Tibial nerve (tissue), 4 donors: ENCODE measurements around the gene RASSF8. TPM values are rescaled to one million over a fixed set of nuclear protein-coding genes. Genes with fewer than 3 reads are reported as not detected.

Experiments used
- DNase-seq, 2 donors: peaks; one replicate each; pipeline ENCODE4 v3.0.0-alpha.2; 2019; ENCODE audit warnings: low spot score in 2 of 2
- H3K27ac ChIP-seq, 4 donors: fragments of 200-600 bp; sonication (generic) in 3 of 4; one replicate each; pipeline ENCODE4 v1.5.1; 2017 to 2019; ENCODE audit warnings: mild to moderate bottlenecking in 1 of 4
- H3K27me3 ChIP-seq, 2 donors: fragments of 200-600 bp; sonication (generic) in 1 of 2; one replicate each; pipeline versions ENCODE4 v1.5.1 to v1.6.0; 2017 to 2019
- H3K36me3 ChIP-seq, 3 donors: fragments of 200-600 bp; sonication (generic); one replicate each; pipeline ENCODE4 v1.5.1; 2018 to 2019
- H3K4me1 ChIP-seq, 4 donors: fragments of 200-600 bp; sonication (generic) in 3 of 4; one replicate each; pipeline ENCODE4 v1.5.1; 2017 to 2019
- H3K4me3 ChIP-seq, 4 donors: fragments of 200-600 bp; sonication (generic) in 3 of 4; one replicate each; pipeline ENCODE4 v1.5.1; 2017 to 2019; ENCODE audit warnings: mild to moderate bottlenecking in 1 of 4, moderate library complexity in 1 of 4
- H3K9me3 ChIP-seq, 4 donors: fragments of 200-600 bp; sonication (generic) in 3 of 4; one replicate each; pipeline ENCODE4 v1.5.1; 2017 to 2019
- CTCF ChIP-seq, 5 experiments: fragments of 200-600 bp in 3 of 5; fragments of 450-650 bp in 2 of 5; sonication (generic) in 3 of 5; IDR thresholded peaks; one replicate each; pipeline ENCODE4 v1.5.1; 2016 to 2019; ENCODE audit warnings: antibody characterized with exemption in 5 of 5, mild to moderate bottlenecking in 3 of 5, moderate library complexity in 2 of 5
- EP300 ChIP-seq, 2 donors: sonication (generic); formaldehyde crosslinking; IDR thresholded peaks; one replicate each; pipeline ENCODE4 v1.6.1; 2017; ENCODE audit warnings: antibody characterized with exemption in 2 of 2, mild to moderate bottlenecking in 1 of 2
- POLR2A ChIP-seq, 2 donors: fragments of 450-650 bp; IDR thresholded peaks; one replicate each; pipeline ENCODE4 v1.6.1; 2017; ENCODE audit warnings: antibody characterized with exemption in 2 of 2, mild to moderate bottlenecking in 2 of 2, moderate library complexity in 2 of 2
- WGBS, 2 donors: methylation state at CpG; one replicate each; pipeline ENCODE4 v1.1.5; 2018; 5-methylcytosine and 5-hydroxymethylcytosine counted together
- total RNA-seq, 4 donors: library from RNA; depleted of rRNA; stranded (reverse); fragments of >200 nt; gene quantifications; one replicate each; pipeline ENCODE4 v1.1.0, GENCODE V29; 2016

Gene RASSF8
- total RNA-seq, 4 donors from 2014 or later: 42.9 to 87.2 (median 76.1) TPM

GRCh38 chr12:25982416-25982815 lies 23.9 kb downstream of the RASSF8 start:
- no peak for TF ChIP-seq EP300 (IDR thresholded peaks at IDR 0.05)
- no peak for TF ChIP-seq POLR2A (IDR thresholded peaks at IDR 0.05)
- TF ChIP-seq CTCF (IDR thresholded peaks at IDR 0.05): no peak
- Histone ChIP-seq H3K27ac (no peak overlapping the region), H3K4me1 (peaks cover 0 to 79% (median 0%) of the 10 kb centered on the region in 4 donors), H3K9me3 (no peaks in the 10 kb centered on the region), H3K36me3 (no peaks in the 10 kb centered on the region), H3K4me3 (no peak overlapping the region), H3K27me3 (no peaks in the 10 kb centered on the region)
- WGBS, 2 donors: 0% methylated on average over 1 of the region's 1 CpG
- DNase-seq: no peak

GRCh38 chr12:25983625-25984024 lies 25.1 kb downstream of the RASSF8 start:
- TF ChIP-seq EP300 (IDR thresholded peaks at IDR 0.05) (no peak), CTCF (IDR thresholded peaks at IDR 0.05) (no peak), POLR2A (IDR thresholded peaks at IDR 0.05) (no peak)
- WGBS, 2 donors: 74 to 80% methylated on average over 4 of the region's 4 CpGs
- no peak overlapping the region for H3K27ac ChIP-seq
- no peaks in the 10 kb centered on the region for H3K36me3 ChIP-seq
- no peaks in the 10 kb centered on the region for H3K9me3 ChIP-seq
- H3K27me3 ChIP-seq: no peaks in the 10 kb centered on the region
- H3K4me1 ChIP-seq: peaks cover 0 to 78% (median 0%) of the 10 kb centered on the region in 4 donors
- no peak for DNase-seq
- H3K4me3 ChIP-seq: no peak overlapping the region

GRCh38 chr12:25984759-25985158 lies 26.3 kb downstream of the RASSF8 start:
- WGBS, 2 donors: 74 to 85% methylated on average over 2 of the region's 2 CpGs
- Histone ChIP-seq H3K9me3 (no peaks in the 10 kb centered on the region), H3K27ac (no peak overlapping the region), H3K4me3 (no peak overlapping the region), H3K4me1 (peaks cover 0 to 78% (median 0%) of the 10 kb centered on the region in 4 donors), H3K36me3 (no peaks in the 10 kb centered on the region), H3K27me3 (no peaks in the 10 kb centered on the region)
- DNase-seq: no peak
- TF ChIP-seq CTCF (IDR thresholded peaks at IDR 0.05) (no peak), EP300 (IDR thresholded peaks at IDR 0.05) (no peak), POLR2A (IDR thresholded peaks at IDR 0.05) (no peak)

- WGBS, 2 donors: 62 to 68% methylated on average over 8 of the region's 8 CpGs
These were observed 27.1 kb downstream of the RASSF8 start for GRCh38 chr12:25985316-25986175.

More at GRCh38 chr12:25985316-25986175, 27.1 kb downstream of the RASSF8 start:
- no peak for TF ChIP-seq CTCF (IDR thresholded peaks at IDR 0.05)
- no peak overlapping the region for H3K27ac ChIP-seq
- H3K36me3 ChIP-seq: no peaks in the 10 kb centered on the region
- no peaks in the 10 kb centered on the region for H3K9me3 ChIP-seq
- no peak overlapping the region for H3K4me3 ChIP-seq
- H3K4me1 ChIP-seq: peaks cover 0 to 74% (median 0%) of the 10 kb centered on the region in 4 donors
- H3K27me3 ChIP-seq: no peaks in the 10 kb centered on the region
- DNase-seq: no peak
